Neural progenitor cell (in vitro differentiated cells): ENCODE measurements around the gene ELFN1. TPM values are rescaled to one million over a fixed set of nuclear protein-coding genes. Genes with fewer than 3 reads are reported as not detected.

Source experiments
- DNase-seq: peaks from one replicate; pipeline ENCODE4 v3.0.0-alpha.2; 2016; ENCODE audit warnings: low spot score
- H2AFZ ChIP-seq: fragments of 200-600 bp; sonication (generic); replicated peaks from 2 replicates; pipeline ENCODE4 v1.6.1; 2016; ENCODE audit warnings: antibody characterized with exemption
- H3F3A ChIP-seq: fragments of 200-600 bp; sonication (generic); 2 replicates; pipeline ENCODE4 v1.6.1; 2016; ENCODE audit warnings: antibody characterized with exemption, low read depth
- H3K27ac ChIP-seq: fragments of 200-600 bp; sonication (generic); 2 replicates; pipeline ENCODE4 v1.5.1; 2016; ENCODE audit warnings: mild to moderate bottlenecking
- H3K27me3 ChIP-seq: fragments of 200-600 bp; sonication (generic); 2 replicates; pipeline ENCODE4 v1.6.1; 2016; ENCODE audit warnings: mild to moderate bottlenecking, moderate library complexity
- H3K36me3 ChIP-seq: fragments of 200-600 bp; sonication (generic); 2 replicates; pipeline ENCODE4 v1.5.1; 2016
- H3K4me1 ChIP-seq: fragments of 200-600 bp; sonication (generic); 2 replicates; pipeline ENCODE4 v1.6.1; 2016; ENCODE audit warnings: mixed run types
- H3K4me2 ChIP-seq: fragments of 200-600 bp; sonication (generic); 2 replicates; pipeline ENCODE4 v1.6.1; 2016
- H3K4me3 ChIP-seq: fragments of 200-600 bp; sonication (generic); 2 replicates; pipeline ENCODE4 v1.5.1; 2016
- H3K79me2 ChIP-seq: fragments of 200-600 bp; sonication (generic); 2 replicates; pipeline ENCODE4 v1.6.1; 2016; ENCODE audit warnings: low read depth
- H3K9ac ChIP-seq: fragments of 200-600 bp; sonication (generic); 2 replicates; pipeline ENCODE4 v1.6.1; 2016
- H3K9me3 ChIP-seq: fragments of 200-600 bp; sonication (generic); 2 replicates; pipeline ENCODE4 v1.5.1; 2016; ENCODE audit warnings: low read depth
- H4K20me1 ChIP-seq: fragments of 200-600 bp; sonication (generic); 2 replicates; pipeline ENCODE4 v1.6.1; 2016; ENCODE audit warnings: low read depth
- H3K27ac Mint-ChIP-seq: 3 replicates; pipeline ENCODE4 v1.8.0; 2021; ENCODE audit warnings: mixed read lengths
- H3K27me3 Mint-ChIP-seq: 2 replicates; pipeline ENCODE4 v1.8.0; 2022; ENCODE audit warnings: low read depth, mild to moderate bottlenecking, inconsistent platforms, moderate library complexity, mixed read lengths; ENCODE audit not compliant: insufficient read depth
- H3K36me3 Mint-ChIP-seq: 3 replicates; pipeline ENCODE4 v1.8.0; 2021; ENCODE audit warnings: mixed read lengths
- H3K4me1 Mint-ChIP-seq: 3 replicates; pipeline ENCODE4 v1.8.0; 2021; ENCODE audit warnings: mixed read lengths
- H3K4me3 Mint-ChIP-seq: 3 replicates; pipeline ENCODE4 v1.8.0; 2021; ENCODE audit warnings: mild to moderate bottlenecking, moderate library complexity, mixed read lengths
- H3K9me3 Mint-ChIP-seq: 3 replicates; pipeline ENCODE4 v1.8.0; 2020; ENCODE audit warnings: mixed read lengths
- CTCF ChIP-seq: fragments of 200-600 bp; sonication (generic); IDR thresholded peaks from 2 replicates; pipeline ENCODE4 v1.5.1; 2017; ENCODE audit warnings: antibody characterized with exemption, mild to moderate bottlenecking
- EZH2 ChIP-seq: fragments of 200-600 bp; sonication (generic); IDR thresholded peaks from 2 replicates; pipeline ENCODE4 v1.6.1; 2017; ENCODE audit warnings: antibody characterized with exemption, mild to moderate bottlenecking, moderate library complexity
- EZH2phosphoT487 ChIP-seq: fragments of 200-600 bp; sonication (generic); IDR thresholded peaks from 2 replicates; pipeline ENCODE4 v1.6.1; 2017; ENCODE audit warnings: antibody characterized with exemption
- total RNA-seq: library from RNA; depleted of rRNA; stranded (reverse); fragments of >200 nt; gene quantifications from 2 replicates; pipeline ENCODE4 v1.2.3, GENCODE V29; 2015; ENCODE audit warnings: low replicate concordance

Gene ELFN1
- total RNA-seq, 1 donor from 2014 or later = 2.2 TPM

DNA sequence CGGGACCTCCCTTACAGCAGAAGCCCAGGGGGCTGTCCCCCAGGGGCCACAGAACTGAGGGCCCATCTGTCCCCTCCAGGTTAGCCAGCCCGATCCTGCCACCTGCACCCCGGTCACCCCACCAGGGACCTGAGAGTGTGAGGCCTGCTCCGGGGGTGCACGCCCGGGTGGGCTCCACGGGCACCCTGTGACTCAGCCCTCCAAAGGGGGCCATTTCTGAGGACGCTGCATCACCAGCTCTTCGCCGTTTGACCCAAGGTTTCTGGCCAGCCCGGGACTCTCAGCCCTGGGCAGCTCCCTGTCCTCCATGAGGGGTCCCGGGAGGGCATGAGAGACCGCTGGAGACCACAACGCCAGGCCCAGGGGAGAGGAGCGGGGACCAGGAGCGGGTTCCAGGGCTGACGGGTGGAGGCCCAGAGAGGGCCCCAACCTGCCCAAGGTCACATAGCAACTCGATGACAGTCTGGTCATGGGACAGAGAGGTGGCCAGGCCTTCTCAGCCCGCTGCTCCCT lies 79.3 kb downstream of the ELFN1 start:
- DNase-seq = no peak
- no peak overlapping the region for H3K27ac Mint-ChIP-seq
- H3K4me3 Mint-ChIP-seq = no peak overlapping the region
- H3K4me2 ChIP-seq = no peak overlapping the region
- no peak overlapping the region for H3K27ac ChIP-seq
- H3K27me3 ChIP-seq = peaks cover 4% of the 10 kb centered on the region
- H3K9me3 ChIP-seq = no peaks in the 10 kb centered on the region
- H3K27me3 Mint-ChIP-seq = peaks cover 20% of the 10 kb centered on the region
- peaks cover 6% of the 10 kb centered on the region for H3K4me1 Mint-ChIP-seq
- H3K9ac ChIP-seq = no peak overlapping the region
- no peaks in the 10 kb centered on the region for H4K20me1 ChIP-seq
- H3K36me3 ChIP-seq = no peaks in the 10 kb centered on the region
- H3K4me3 ChIP-seq = no peak overlapping the region
- no peaks in the 10 kb centered on the region for H3K79me2 ChIP-seq
- H3K4me1 ChIP-seq = no peaks in the 10 kb centered on the region
- no peak overlapping the region for H2AFZ ChIP-seq
- peaks cover 2% of the 10 kb centered on the region for H3K36me3 Mint-ChIP-seq
- no peaks in the 10 kb centered on the region for H3K9me3 Mint-ChIP-seq
- no peaks in the 10 kb centered on the region for H3F3A ChIP-seq
- no peak for TF ChIP-seq CTCF

- Mint-ChIP-seq H3K36me3 (no peaks in the 10 kb centered on the region), H3K27ac (no peak overlapping the region)
- H3F3A ChIP-seq = no peaks in the 10 kb centered on the region
Observed at GRCh38 chr7:1749864-1750466, 79.9 kb downstream of the ELFN1 start.

GRCh38 chr7:1750541-1751021 lies 80.5 kb downstream of the ELFN1 start:
- Mint-ChIP-seq H3K9me3 (no peaks in the 10 kb centered on the region), H3K27me3 (peaks cover 25% of the 10 kb centered on the region), H3K4me3 (no peak overlapping the region), H3K27ac (no peak overlapping the region), H3K36me3 (no peaks in the 10 kb centered on the region), H3K4me1 (peaks cover 6% of the 10 kb centered on the region)
- Histone ChIP-seq H3K4me1 (no peaks in the 10 kb centered on the region), H3K4me3 (no peak overlapping the region), H3K27me3 (peaks cover 15% of the 10 kb centered on the region), H3K9ac (no peak overlapping the region), H3K9me3 (no peaks in the 10 kb centered on the region), H3K27ac (no peak overlapping the region), H3K79me2 (no peaks in the 10 kb centered on the region), H3K4me2 (no peak overlapping the region), H2AFZ (no peak overlapping the region), H4K20me1 (no peaks in the 10 kb centered on the region), H3K36me3 (no peaks in the 10 kb centered on the region), H3F3A (no peaks in the 10 kb centered on the region)
- DNase-seq = no peak
- TF ChIP-seq EZH2 = no peak
- TF ChIP-seq EZH2phosphoT487 = no peak
- TF ChIP-seq CTCF = no peak

More at GRCh38 chr7:1749864-1750466, 79.9 kb downstream of the ELFN1 start:
- H3K4me2 ChIP-seq = no peak overlapping the region
- no peak overlapping the region for H2AFZ ChIP-seq
- H3K9ac ChIP-seq = no peak overlapping the region
- H4K20me1 ChIP-seq = no peaks in the 10 kb centered on the region
- H3K79me2 ChIP-seq = no peaks in the 10 kb centered on the region
- H3K27me3 Mint-ChIP-seq = peaks cover 25% of the 10 kb centered on the region
- DNase-seq = no peak
- H3K9me3 Mint-ChIP-seq = no peaks in the 10 kb centered on the region
- TF ChIP-seq EZH2phosphoT487 (no peak), CTCF (no peak), EZH2 (no peak)
- peaks cover 6% of the 10 kb centered on the region for H3K4me1 Mint-ChIP-seq
- no peak overlapping the region for H3K4me3 ChIP-seq
- H3K27ac ChIP-seq = no peak overlapping the region
- H3K36me3 ChIP-seq = no peaks in the 10 kb centered on the region
- no peak overlapping the region for H3K4me3 Mint-ChIP-seq
- no peaks in the 10 kb centered on the region for H3K9me3 ChIP-seq
- peaks cover 9% of the 10 kb centered on the region for H3K27me3 ChIP-seq
- H3K4me1 ChIP-seq = no peaks in the 10 kb centered on the region
